Neural progenitor cell (in vitro differentiated cells): ENCODE data around the gene SPC24. TPM values are rescaled to one million over a fixed set of nuclear protein-coding genes. Genes with fewer than 3 reads are reported as not detected.

Source experiments
- DNase-seq: peaks from one replicate; pipeline ENCODE4 v3.0.0-alpha.2; 2016; ENCODE audit warnings: low spot score
- H2AFZ ChIP-seq: fragments of 200-600 bp; sonication (generic); replicated peaks from 2 replicates; pipeline ENCODE4 v1.6.1; 2016; ENCODE audit warnings: antibody characterized with exemption
- H3F3A ChIP-seq: fragments of 200-600 bp; sonication (generic); 2 replicates; pipeline ENCODE4 v1.6.1; 2016; ENCODE audit warnings: antibody characterized with exemption, low read depth
- H3K27ac ChIP-seq: fragments of 200-600 bp; sonication (generic); 2 replicates; pipeline ENCODE4 v1.5.1; 2016; ENCODE audit warnings: mild to moderate bottlenecking
- H3K27me3 ChIP-seq: fragments of 200-600 bp; sonication (generic); 2 replicates; pipeline ENCODE4 v1.6.1; 2016; ENCODE audit warnings: mild to moderate bottlenecking, moderate library complexity
- H3K36me3 ChIP-seq: fragments of 200-600 bp; sonication (generic); 2 replicates; pipeline ENCODE4 v1.5.1; 2016
- H3K4me1 ChIP-seq: fragments of 200-600 bp; sonication (generic); 2 replicates; pipeline ENCODE4 v1.6.1; 2016; ENCODE audit warnings: mixed run types
- H3K4me2 ChIP-seq: fragments of 200-600 bp; sonication (generic); 2 replicates; pipeline ENCODE4 v1.6.1; 2016
- H3K4me3 ChIP-seq: fragments of 200-600 bp; sonication (generic); 2 replicates; pipeline ENCODE4 v1.5.1; 2016
- H3K79me2 ChIP-seq: fragments of 200-600 bp; sonication (generic); 2 replicates; pipeline ENCODE4 v1.6.1; 2016; ENCODE audit warnings: low read depth
- H3K9ac ChIP-seq: fragments of 200-600 bp; sonication (generic); 2 replicates; pipeline ENCODE4 v1.6.1; 2016
- H3K9me3 ChIP-seq: fragments of 200-600 bp; sonication (generic); 2 replicates; pipeline ENCODE4 v1.5.1; 2016; ENCODE audit warnings: low read depth
- H4K20me1 ChIP-seq: fragments of 200-600 bp; sonication (generic); 2 replicates; pipeline ENCODE4 v1.6.1; 2016; ENCODE audit warnings: low read depth
- H3K27ac Mint-ChIP-seq: 3 replicates; pipeline ENCODE4 v1.8.0; 2021; ENCODE audit warnings: mixed read lengths
- H3K27me3 Mint-ChIP-seq: 2 replicates; pipeline ENCODE4 v1.8.0; 2022; ENCODE audit warnings: low read depth, mild to moderate bottlenecking, inconsistent platforms, moderate library complexity, mixed read lengths; ENCODE audit not compliant: insufficient read depth
- H3K36me3 Mint-ChIP-seq: 3 replicates; pipeline ENCODE4 v1.8.0; 2021; ENCODE audit warnings: mixed read lengths
- H3K4me1 Mint-ChIP-seq: 3 replicates; pipeline ENCODE4 v1.8.0; 2021; ENCODE audit warnings: mixed read lengths
- H3K4me3 Mint-ChIP-seq: 3 replicates; pipeline ENCODE4 v1.8.0; 2021; ENCODE audit warnings: mild to moderate bottlenecking, moderate library complexity, mixed read lengths
- H3K9me3 Mint-ChIP-seq: 3 replicates; pipeline ENCODE4 v1.8.0; 2020; ENCODE audit warnings: mixed read lengths
- EZH2 ChIP-seq: fragments of 200-600 bp; sonication (generic); IDR thresholded peaks from 2 replicates; pipeline ENCODE4 v1.6.1; 2017; ENCODE audit warnings: antibody characterized with exemption, mild to moderate bottlenecking, moderate library complexity
- EZH2phosphoT487 ChIP-seq: fragments of 200-600 bp; sonication (generic); IDR thresholded peaks from 2 replicates; pipeline ENCODE4 v1.6.1; 2017; ENCODE audit warnings: antibody characterized with exemption
- total RNA-seq: library from RNA; depleted of rRNA; stranded (reverse); fragments of >200 nt; gene quantifications from 2 replicates; pipeline ENCODE4 v1.2.3, GENCODE V29; 2015; ENCODE audit warnings: low replicate concordance
- TF ChIP-seq, protein P1 (sequence below): fragments of 200-600 bp; sonication (generic); IDR thresholded peaks from 2 replicates; pipeline ENCODE4 v1.5.1; 2017; ENCODE audit warnings: antibody characterized with exemption, mild to moderate bottlenecking

Gene SPC24
- total RNA-seq, 1 donor from 2014 or later, result 57.1 TPM

- Histone ChIP-seq H3K4me2 (no peak overlapping the region), H3K27ac (no peak overlapping the region), H3K9ac (no peak overlapping the region), H3K4me1 (no peaks in the 10 kb centered on the region), H3K9me3 (no peaks in the 10 kb centered on the region), H3K27me3 (no peaks in the 10 kb centered on the region), H3F3A (peaks cover 3% of the 10 kb centered on the region), H2AFZ (no peak overlapping the region), H3K4me3 (no peak overlapping the region), H3K79me2 (no peaks in the 10 kb centered on the region), H4K20me1 (no peaks in the 10 kb centered on the region), H3K36me3 (no peaks in the 10 kb centered on the region)
- no peak for DNase-seq
- no peaks in the 10 kb centered on the region for H3K27me3 Mint-ChIP-seq
- no peak overlapping the region for H3K27ac Mint-ChIP-seq
- H3K4me1 Mint-ChIP-seq, result no peaks in the 10 kb centered on the region
- H3K36me3 Mint-ChIP-seq, result peaks cover 10% of the 10 kb centered on the region
- H3K4me3 Mint-ChIP-seq, result no peak overlapping the region
- no peaks in the 10 kb centered on the region for H3K9me3 Mint-ChIP-seq
- TF ChIP-seq, protein P1, sequence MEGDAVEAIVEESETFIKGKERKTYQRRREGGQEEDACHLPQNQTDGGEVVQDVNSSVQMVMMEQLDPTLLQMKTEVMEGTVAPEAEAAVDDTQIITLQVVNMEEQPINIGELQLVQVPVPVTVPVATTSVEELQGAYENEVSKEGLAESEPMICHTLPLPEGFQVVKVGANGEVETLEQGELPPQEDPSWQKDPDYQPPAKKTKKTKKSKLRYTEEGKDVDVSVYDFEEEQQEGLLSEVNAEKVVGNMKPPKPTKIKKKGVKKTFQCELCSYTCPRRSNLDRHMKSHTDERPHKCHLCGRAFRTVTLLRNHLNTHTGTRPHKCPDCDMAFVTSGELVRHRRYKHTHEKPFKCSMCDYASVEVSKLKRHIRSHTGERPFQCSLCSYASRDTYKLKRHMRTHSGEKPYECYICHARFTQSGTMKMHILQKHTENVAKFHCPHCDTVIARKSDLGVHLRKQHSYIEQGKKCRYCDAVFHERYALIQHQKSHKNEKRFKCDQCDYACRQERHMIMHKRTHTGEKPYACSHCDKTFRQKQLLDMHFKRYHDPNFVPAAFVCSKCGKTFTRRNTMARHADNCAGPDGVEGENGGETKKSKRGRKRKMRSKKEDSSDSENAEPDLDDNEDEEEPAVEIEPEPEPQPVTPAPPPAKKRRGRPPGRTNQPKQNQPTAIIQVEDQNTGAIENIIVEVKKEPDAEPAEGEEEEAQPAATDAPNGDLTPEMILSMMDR, result no peak
- TF ChIP-seq EZH2phosphoT487 (no peak), EZH2 (no peak)
Observed at GRCh38 chr19:11166281-11167142, 10.9 kb upstream of the SPC24 start.

- Histone ChIP-seq H3K27me3 (no peaks in the 10 kb centered on the region), H3K4me2 (no peak overlapping the region), H3K9me3 (no peaks in the 10 kb centered on the region), H3K36me3 (no peaks in the 10 kb centered on the region), H4K20me1 (no peaks in the 10 kb centered on the region), H3F3A (peaks cover 3% of the 10 kb centered on the region), H3K4me1 (no peaks in the 10 kb centered on the region), H3K9ac (no peak overlapping the region), H3K79me2 (no peaks in the 10 kb centered on the region), H3K4me3 (no peak overlapping the region), H2AFZ (no peak overlapping the region), H3K27ac (no peak overlapping the region)
- H3K27ac Mint-ChIP-seq, result peak overlapping the region; percentile 53
- H3K4me3 Mint-ChIP-seq, result no peak overlapping the region
- no peak for TF ChIP-seq EZH2phosphoT487
- TF ChIP-seq EZH2, result no peak
- TF ChIP-seq, protein P1, result no peak
- H3K36me3 Mint-ChIP-seq, result peaks cover 10% of the 10 kb centered on the region
- no peaks in the 10 kb centered on the region for H3K4me1 Mint-ChIP-seq
- no peak for DNase-seq
- no peaks in the 10 kb centered on the region for H3K9me3 Mint-ChIP-seq
- no peaks in the 10 kb centered on the region for H3K27me3 Mint-ChIP-seq
Observed at GRCh38 chr19:11165486-11166030, 10.0 kb upstream of the SPC24 start.

DNA sequence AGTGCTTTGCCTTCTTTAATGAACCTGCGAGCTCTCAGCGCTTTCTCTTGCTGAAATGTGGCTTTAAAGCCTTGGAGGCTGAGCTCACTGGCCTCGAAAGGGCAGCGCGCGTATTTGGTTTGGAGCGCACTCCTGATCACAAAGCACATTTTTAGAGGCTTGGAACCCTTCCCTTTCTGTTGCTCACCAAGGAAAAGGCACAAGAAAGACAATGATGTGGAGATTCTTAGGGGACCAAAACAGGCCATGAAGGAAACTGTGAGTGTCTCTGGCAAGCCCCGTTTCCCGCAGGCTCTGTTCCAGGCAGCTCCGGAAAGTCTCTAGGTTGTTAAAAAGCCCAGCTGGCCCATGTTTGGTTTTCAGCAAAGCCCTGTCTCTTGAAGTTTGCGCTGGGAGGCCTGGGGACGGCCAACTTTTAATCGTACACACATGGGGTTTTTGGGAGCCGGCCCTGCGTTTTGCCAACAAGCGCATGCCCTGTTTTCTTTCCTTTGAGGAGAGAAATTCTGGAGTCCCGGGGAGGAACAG lies 9.4 kb upstream of the SPC24 start:
- Mint-ChIP-seq H3K4me3 (no peak overlapping the region), H3K27me3 (no peaks in the 10 kb centered on the region), H3K27ac (peak overlapping the region; percentile 53), H3K4me1 (no peaks in the 10 kb centered on the region), H3K36me3 (peaks cover 6% of the 10 kb centered on the region), H3K9me3 (no peaks in the 10 kb centered on the region)
- Histone ChIP-seq H3K4me3 (no peak overlapping the region), H4K20me1 (no peaks in the 10 kb centered on the region), H3K27me3 (no peaks in the 10 kb centered on the region), H3K4me1 (no peaks in the 10 kb centered on the region), H3K27ac (peak overlapping the region; percentile 69), H3K79me2 (no peaks in the 10 kb centered on the region), H3K36me3 (no peaks in the 10 kb centered on the region), H3K9me3 (no peaks in the 10 kb centered on the region), H2AFZ (no peak overlapping the region), H3K4me2 (no peak overlapping the region), H3K9ac (no peak overlapping the region), H3F3A (peaks cover 3% of the 10 kb centered on the region)
- DNase-seq, result no peak
- no peak for TF ChIP-seq EZH2
- no peak for TF ChIP-seq EZH2phosphoT487
- TF ChIP-seq, protein P1, result no peak
